Measurements from ENCODE around the gene ISM1. TPM values are rescaled to one million over a fixed set of nuclear protein-coding genes. Genes with fewer than 3 reads are reported as not detected.

The ISM1 gene
- polyA plus RNA-seq, 3 donors: not detected

DNA sequence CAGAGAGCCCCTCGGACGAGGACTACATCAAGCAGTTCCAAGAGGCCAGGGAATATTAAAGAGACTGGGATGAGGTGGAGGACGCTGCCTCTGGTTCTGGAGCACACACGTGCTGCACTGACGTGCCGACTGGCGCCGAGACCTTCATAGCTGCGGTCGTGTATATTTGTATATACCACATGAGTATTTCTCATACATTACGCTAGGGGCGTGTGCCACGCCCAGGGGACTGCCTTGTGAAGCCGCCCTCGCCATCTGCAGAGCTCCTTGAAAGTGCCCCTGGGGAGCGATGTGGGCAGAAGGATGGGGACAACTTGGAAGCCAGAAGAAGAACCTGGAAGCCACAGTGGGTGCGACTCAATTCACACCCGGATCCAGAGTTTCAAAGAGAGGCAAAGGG lies 78.3 kb downstream of the ISM1 start:
- TF ChIP-seq, protein P1, sequence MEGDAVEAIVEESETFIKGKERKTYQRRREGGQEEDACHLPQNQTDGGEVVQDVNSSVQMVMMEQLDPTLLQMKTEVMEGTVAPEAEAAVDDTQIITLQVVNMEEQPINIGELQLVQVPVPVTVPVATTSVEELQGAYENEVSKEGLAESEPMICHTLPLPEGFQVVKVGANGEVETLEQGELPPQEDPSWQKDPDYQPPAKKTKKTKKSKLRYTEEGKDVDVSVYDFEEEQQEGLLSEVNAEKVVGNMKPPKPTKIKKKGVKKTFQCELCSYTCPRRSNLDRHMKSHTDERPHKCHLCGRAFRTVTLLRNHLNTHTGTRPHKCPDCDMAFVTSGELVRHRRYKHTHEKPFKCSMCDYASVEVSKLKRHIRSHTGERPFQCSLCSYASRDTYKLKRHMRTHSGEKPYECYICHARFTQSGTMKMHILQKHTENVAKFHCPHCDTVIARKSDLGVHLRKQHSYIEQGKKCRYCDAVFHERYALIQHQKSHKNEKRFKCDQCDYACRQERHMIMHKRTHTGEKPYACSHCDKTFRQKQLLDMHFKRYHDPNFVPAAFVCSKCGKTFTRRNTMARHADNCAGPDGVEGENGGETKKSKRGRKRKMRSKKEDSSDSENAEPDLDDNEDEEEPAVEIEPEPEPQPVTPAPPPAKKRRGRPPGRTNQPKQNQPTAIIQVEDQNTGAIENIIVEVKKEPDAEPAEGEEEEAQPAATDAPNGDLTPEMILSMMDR (IDR thresholded peaks at IDR 0.05): no peak
- no peaks in the 10 kb centered on the region for H3K9me3 ChIP-seq (replicated peaks in 1 of 2; ENCODE audit: control insufficient read depth in 1 of 2, insufficient read depth in 1 of 2, low read length in 2 of 2)
- no peaks in the 10 kb centered on the region for H3K27me3 ChIP-seq (ENCODE audit: control insufficient read depth in 2 of 2, insufficient read depth in 2 of 2, low read length in 2 of 2)
- 74% methylated on average over 6 of the region's 18 CpGs for WGBS (ENCODE audit: insufficient coverage)
- H3K4me1 ChIP-seq (ENCODE audit: control insufficient read depth in 1 of 2, insufficient read depth in 2 of 2, low read length in 2 of 2): no peaks in the 10 kb centered on the region
- no peaks in the 10 kb centered on the region for H3K36me3 ChIP-seq (replicated peaks in 1 of 2; ENCODE audit: control insufficient read depth in 1 of 2, insufficient read depth in 2 of 2, low read length in 2 of 2)
- intact Hi-C loops (cut with micrococcal nuclease): no loop called here
- H3K9me3 Mint-ChIP-seq: peaks cover 0 to 2% (median 0%) of the 10 kb centered on the region in 7 donors
- no peak overlapping the region for H3K4me3 ChIP-seq (replicated peaks in 1 of 3; ENCODE audit: low read depth in 2 of 3, low read length in 3 of 3)
- H3K4me3 Mint-ChIP-seq: no peak overlapping the region
- no peak overlapping the region for H2AFZ ChIP-seq (ENCODE audit: insufficient read depth, low read depth, low read length, poor library complexity, severe bottlenecking)
- no peak for DNase-seq
- no peaks in the 10 kb centered on the region for H3K79me2 ChIP-seq (ENCODE audit: insufficient read depth, low read length)
- no peak overlapping the region for H3K4me2 ChIP-seq (replicated peaks; ENCODE audit: extremely low read depth, low read length, poor library complexity, severe bottlenecking)
- H3K27ac ChIP-seq (ENCODE audit: low read depth in 1 of 2, low read length in 2 of 2): no peak overlapping the region
- H3K4me1 Mint-ChIP-seq: no peaks in the 10 kb centered on the region
- H3K27ac Mint-ChIP-seq: no peak overlapping the region
- no peak overlapping the region for H3K9ac ChIP-seq (ENCODE audit: insufficient read depth, low read length, poor library complexity, severe bottlenecking)
- H3K36me3 Mint-ChIP-seq: no peaks in the 10 kb centered on the region
- no peaks in the 10 kb centered on the region for H4K20me1 ChIP-seq (ENCODE audit: insufficient read depth, low read length)
- peaks cover 0 to 6% (median 3%) of the 10 kb centered on the region in 3 donors for H3K27me3 Mint-ChIP-seq (ENCODE audit: low read depth in 3 of 3)

DNA sequence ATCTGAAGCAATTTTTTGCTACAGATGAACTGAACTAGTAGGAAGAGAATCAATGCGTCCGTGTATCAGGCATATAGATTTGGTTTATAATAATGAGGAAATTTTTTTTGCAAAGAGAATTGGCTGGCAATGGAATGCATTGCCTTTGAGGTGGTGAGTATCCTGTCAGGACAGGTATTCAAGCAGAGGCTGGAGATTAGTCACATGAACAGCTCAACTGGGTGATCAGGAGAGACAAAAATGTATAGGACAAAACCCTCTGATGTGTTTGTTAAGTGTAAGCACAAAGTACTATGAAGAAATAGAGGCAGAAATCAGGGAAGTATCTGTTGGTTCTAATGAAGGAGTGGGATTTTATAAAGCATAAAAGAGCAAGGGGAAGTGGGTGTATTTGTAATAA lies 80.5 kb downstream of the ISM1 start:
- no peak overlapping the region for H3K27ac ChIP-seq (ENCODE audit: low read depth in 1 of 2, low read length in 2 of 2)
- H3K9me3 Mint-ChIP-seq: peaks cover 0 to 2% (median 0%) of the 10 kb centered on the region in 7 donors
- no peak overlapping the region for H2AFZ ChIP-seq (ENCODE audit: insufficient read depth, low read depth, low read length, poor library complexity, severe bottlenecking)
- H3K36me3 ChIP-seq (replicated peaks in 1 of 2; ENCODE audit: control insufficient read depth in 1 of 2, insufficient read depth in 2 of 2, low read length in 2 of 2): no peaks in the 10 kb centered on the region
- no peaks in the 10 kb centered on the region for H3K4me1 ChIP-seq (ENCODE audit: control insufficient read depth in 1 of 2, insufficient read depth in 2 of 2, low read length in 2 of 2)
- H4K20me1 ChIP-seq (ENCODE audit: insufficient read depth, low read length): no peaks in the 10 kb centered on the region
- intact Hi-C loops (cut with micrococcal nuclease): no loop called here
- H3K27me3 Mint-ChIP-seq (ENCODE audit: low read depth in 3 of 3): peaks cover 0 to 4% (median 3%) of the 10 kb centered on the region in 3 donors
- H3K4me1 Mint-ChIP-seq: no peaks in the 10 kb centered on the region
- no peaks in the 10 kb centered on the region for H3K36me3 Mint-ChIP-seq
- H3K9ac ChIP-seq (ENCODE audit: insufficient read depth, low read length, poor library complexity, severe bottlenecking): no peak overlapping the region
- no peak overlapping the region for H3K4me3 ChIP-seq (replicated peaks in 1 of 3; ENCODE audit: low read depth in 2 of 3, low read length in 3 of 3)
- 100% methylated on average over 2 of the region's 2 CpGs for WGBS (ENCODE audit: insufficient coverage)
- no peaks in the 10 kb centered on the region for H3K9me3 ChIP-seq (replicated peaks in 1 of 2; ENCODE audit: control insufficient read depth in 1 of 2, insufficient read depth in 1 of 2, low read length in 2 of 2)
- H3K4me3 Mint-ChIP-seq: no peak overlapping the region
- H3K4me2 ChIP-seq (replicated peaks; ENCODE audit: extremely low read depth, low read length, poor library complexity, severe bottlenecking): no peak overlapping the region
- DNase-seq: no peak
- H3K27me3 ChIP-seq (ENCODE audit: control insufficient read depth in 2 of 2, insufficient read depth in 2 of 2, low read length in 2 of 2): no peaks in the 10 kb centered on the region
- TF ChIP-seq, protein P1 (IDR thresholded peaks at IDR 0.05): no peak
- no peaks in the 10 kb centered on the region for H3K79me2 ChIP-seq (ENCODE audit: insufficient read depth, low read length)
- H3K27ac Mint-ChIP-seq: no peak overlapping the region
